HCT116 (cell line): Measurements from ENCODE around the gene NARF. TPM values are rescaled to one million over a fixed set of nuclear protein-coding genes. Genes with fewer than 3 reads are reported as not detected.

Experiments used
- ATAC-seq: fragments of 200-7000 bp; cut with Tn5 transposase; 2 replicates; pipeline ENCODE4 v1.9.1; 2020; ENCODE audit warnings: mild to moderate bottlenecking, moderate library complexity
- BruUV-seq: library from RNA; stranded (reverse); fragments of 400-500 nt; replicated peaks from 2 replicates; lab custom pipeline; 2021; lab: Mats Ljungman, UMichigan
- CTCF ChIA-PET: fragments of 300-600 bp; sonication (Branson Sonifier 250); formaldehyde crosslinking; loops from one replicate; lab custom pipeline; 2021; ENCODE audit warnings: antibody characterized with exemption; lab: Charles Lee
- POLR2A ChIA-PET: fragments of 300-600, 350-600 bp; sonication (Branson Sonifier 250); formaldehyde crosslinking; loops from one replicate; lab custom pipeline; 2021; ENCODE audit warnings: antibody characterized with exemption; lab: Charles Lee
- RAD21 ChIA-PET, 2 experiments: fragments of 300-600 bp; sonication (Branson Sonifier 250); formaldehyde crosslinking; loops; one replicate each; lab custom pipeline; 2023; ENCODE audit warnings: low total read pairs in 2 of 2; ENCODE audit not compliant: uncharacterized antibody in 2 of 2, unreplicated experiment in 2 of 2, low non-redundant PET in 1 of 2; lab: Charles Lee
- DNase-seq: peaks from one replicate; pipeline ENCODE4 v3.0.0-alpha.2; 2010; ENCODE audit warnings: low read depth, low spot score
- H2AFZ ChIP-seq: fragments of 200-600 bp; shearing (Covaris generic), sonication (generic); 2 replicates; pipeline ENCODE4 v1.6.1; 2017; ENCODE audit warnings: low read depth, mixed run types, mixed read lengths, antibody characterized with exemption, low read length; ENCODE audit not compliant: poor library complexity, severe bottlenecking
- H3K27ac ChIP-seq: 2 replicates; pipeline ENCODE4 v1.5.1; 2012; ENCODE audit warnings: low read depth, low read length
- H3K27me3 ChIP-seq: fragments of 200-600 bp; sonication (generic); 2 replicates; pipeline ENCODE4 v1.6.1; 2016; ENCODE audit warnings: mixed run types, low read length, mixed read lengths; ENCODE audit not compliant: insufficient read depth
- H3K36me3 ChIP-seq, 2 experiments: fragments of 200-500 bp in 1 of 2; fragments of 200-600 bp in 1 of 2; sonication (Bioruptor generic) in 1 of 2; sonication (generic) in 1 of 2; 2 replicates each; pipeline versions ENCODE4 v1.5.1 to v1.6.1; 2014 to 2016; ENCODE audit warnings: low read length in 2 of 2, inconsistent platforms in 1 of 2, mixed read lengths in 1 of 2, mixed run types in 1 of 2; ENCODE audit not compliant: insufficient read depth in 2 of 2, control insufficient read depth in 1 of 2
- H3K4me1 ChIP-seq, 2 experiments: fragments of 200-600 bp in 1 of 2; sonication (generic) in 1 of 2; 2 replicates each; pipeline versions ENCODE4 v1.5.1 to v1.6.1; 2012 to 2017; ENCODE audit warnings: low read length in 2 of 2, inconsistent platforms in 1 of 2, mild to moderate bottlenecking in 1 of 2, mixed read lengths in 1 of 2, mixed run types in 1 of 2, moderate library complexity in 1 of 2; ENCODE audit not compliant: insufficient read depth in 2 of 2, control insufficient read depth in 1 of 2
- H3K4me2 ChIP-seq: fragments of 200-600 bp; sonication (generic); 2 replicates; pipeline ENCODE4 v1.6.1; 2017; ENCODE audit warnings: mixed run types, low read length, mixed read lengths
- H3K4me3 ChIP-seq, 2 experiments: fragments of 200-600 bp in 1 of 2; sonication (generic) in 1 of 2; replicated peaks in 1 of 2; 2 replicates each; pipeline ENCODE4 v1.5.1; 2011 to 2016; ENCODE audit warnings: low read length in 2 of 2, control low read depth in 1 of 2, low read depth in 1 of 2, mild to moderate bottlenecking in 1 of 2, mixed read lengths in 1 of 2, mixed run types in 1 of 2
- H3K79me2 ChIP-seq: fragments of 200-600 bp; sonication (generic); 2 replicates; pipeline ENCODE4 v1.6.1; 2017; ENCODE audit warnings: mild to moderate bottlenecking, mixed run types, low read length, moderate library complexity, mixed read lengths; ENCODE audit not compliant: insufficient read depth
- H3K9ac ChIP-seq: fragments of 200-600 bp; sonication (generic); 2 replicates; pipeline ENCODE4 v1.6.1; 2016; ENCODE audit warnings: low read length, mixed read lengths
- H3K9me2 ChIP-seq: fragments of 200-600 bp; sonication (generic), shearing (Covaris generic); 2 replicates; pipeline ENCODE4 v1.6.1; 2017; ENCODE audit warnings: mixed run types, mild to moderate bottlenecking, moderate library complexity; ENCODE audit not compliant: insufficient read depth
- H3K9me3 ChIP-seq, 2 experiments: fragments of 200-500 bp in 1 of 2; fragments of 200-600 bp in 1 of 2; sonication (Bioruptor generic) in 1 of 2; sonication (generic) in 1 of 2; 2 replicates each; pipeline ENCODE4 v1.6.1; 2014 to 2017; ENCODE audit warnings: low read length in 2 of 2, mixed read lengths in 2 of 2, inconsistent platforms in 1 of 2, low read depth in 1 of 2, mild to moderate bottlenecking in 1 of 2, mixed run types in 1 of 2, moderate library complexity in 1 of 2; ENCODE audit not compliant: control insufficient read depth in 1 of 2, insufficient read depth in 1 of 2
- H4K20me1 ChIP-seq: fragments of 200-600 bp; sonication (generic), shearing (Covaris generic); 2 replicates; pipeline ENCODE4 v1.6.1; 2017; ENCODE audit warnings: mixed run types, mild to moderate bottlenecking, moderate library complexity; ENCODE audit not compliant: insufficient read depth
- CEBPB ChIP-seq: IDR thresholded peaks from 2 replicates; pipeline ENCODE4 v1.6.1; 2012; ENCODE audit warnings: low read depth
- EGR1 ChIP-seq: IDR thresholded peaks from 2 replicates; pipeline ENCODE4 v1.6.1; 2012; ENCODE audit warnings: low read depth
- ELF1 ChIP-seq: IDR thresholded peaks from 2 replicates; pipeline ENCODE4 v1.6.1; 2012; ENCODE audit warnings: low read depth, borderline replicate concordance
- EZH2phosphoT487 ChIP-seq: fragments of 200-600 bp; IDR thresholded peaks from 2 replicates; pipeline ENCODE4 v1.6.1; 2018; ENCODE audit warnings: antibody characterized with exemption, borderline replicate concordance
- FOSL1 ChIP-seq: IDR thresholded peaks from 2 replicates; pipeline ENCODE4 v1.6.1; 2012; ENCODE audit warnings: low read depth
- SP1 ChIP-seq: IDR thresholded peaks from 2 replicates; pipeline ENCODE4 v1.6.1; 2012; ENCODE audit warnings: low read depth
- SRF ChIP-seq: IDR thresholded peaks from 2 replicates; pipeline ENCODE4 v1.6.1; 2012; ENCODE audit warnings: low read depth
- ZFX ChIP-seq: fragments of 450-650 bp; IDR thresholded peaks from 2 replicates; pipeline ENCODE4 v1.6.1; 2017
- ZNF274 ChIP-seq: fragments of 200-500 bp; sonication (Bioruptor generic); IDR thresholded peaks from 2 replicates; pipeline ENCODE4 v1.6.1; 2014; ENCODE audit warnings: mild to moderate bottlenecking, low read depth, low read length, inconsistent platforms
- intact Hi-C: fragments of 100-400 bp; cut with micrococcal nuclease; formaldehyde crosslinking; loops from 2 replicates; pipeline ENCODE4 v1.10.0; 2022
- total RNA-seq: library from RNA; stranded (reverse); gene quantifications from one replicate; pipeline ENCODE4 v1.2.1, GENCODE V29; 2021; ENCODE audit not compliant: unreplicated experiment
- TF ChIP-seq, protein P1 (sequence below): IDR thresholded peaks from 2 replicates; pipeline ENCODE4 v1.6.1; 2011; ENCODE audit warnings: mild to moderate bottlenecking, low read length, moderate library complexity; ENCODE audit not compliant: insufficient replicate concordance; ENCODE audit errors: extremely low read depth
- TF ChIP-seq, protein P2 (sequence below), 3 experiments: fragments of 200-600 bp in 1 of 3; sonication (generic) in 1 of 3; IDR thresholded peaks in 2 of 3; conservative IDR thresholded peaks in 1 of 3; 2 replicates each; pipeline ENCODE4 v1.5.1; 2012 to 2017; ENCODE audit warnings: low read depth in 2 of 3, low read length in 2 of 3, antibody characterized with exemption in 1 of 3, borderline replicate concordance in 1 of 3, control low read depth in 1 of 3, mild to moderate bottlenecking in 1 of 3, mixed read lengths in 1 of 3, mixed run types in 1 of 3, moderate library complexity in 1 of 3; ENCODE audit not compliant: insufficient read depth in 1 of 3
- TF ChIP-seq, protein P3 (sequence below): IDR thresholded peaks from 2 replicates; pipeline ENCODE4 v1.6.1; 2012
- TF ChIP-seq, protein P4 (sequence below): IDR thresholded peaks from 2 replicates; pipeline ENCODE4 v1.6.1; 2012; ENCODE audit warnings: low read depth

The NARF gene
- total RNA-seq, 1 experiment from 2014 or later = 91.8 TPM

DNA sequence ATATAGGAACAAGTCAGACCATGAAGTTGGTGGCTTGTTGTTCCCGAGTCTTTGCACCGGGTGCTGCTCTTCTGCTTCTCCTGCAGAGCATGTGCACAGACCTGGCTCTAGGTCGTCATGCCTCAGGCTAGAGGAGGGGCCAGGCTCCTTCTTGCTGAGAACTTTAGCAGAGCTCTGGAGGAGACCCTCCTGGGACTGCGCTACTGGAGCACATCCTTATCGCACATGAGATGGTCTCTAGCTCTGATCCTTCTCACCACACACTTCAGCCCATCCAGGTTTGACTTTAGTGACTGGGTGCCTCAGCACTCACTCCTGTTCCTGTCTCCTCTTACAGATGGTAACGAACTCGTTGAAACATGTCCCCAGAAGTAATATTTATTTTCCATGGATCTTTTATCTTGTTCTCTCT is 75.9 kb downstream of the NARF start:
- no TSS peak for BruUV-seq
- H3K9me3 ChIP-seq = no peaks in the 10 kb centered on the region
- H3K4me1 ChIP-seq = peaks cover 54 to 81% of the 10 kb centered on the region in 2 experiments
- RAD21 ChIA-PET = no interaction called here
- no peak overlapping the region for H3K4me2 ChIP-seq
- ATAC-seq = peak; percentile 43
- no peak overlapping the region for H3K27ac ChIP-seq
- POLR2A ChIA-PET = no interaction called here
- no peaks in the 10 kb centered on the region for H3K27me3 ChIP-seq
- peaks cover 45% of the 10 kb centered on the region; the same call in 1 of the 2 replicates for H4K20me1 ChIP-seq
- no peak overlapping the region for H2AFZ ChIP-seq
- peaks cover 100% of the 10 kb centered on the region for H3K79me2 ChIP-seq
- DNase-seq = no peak
- intact Hi-C loops = no loop called here
- H3K36me3 ChIP-seq = no peaks in the 10 kb centered on the region; a peak in 1 of 4 replicates
- CTCF ChIA-PET = interaction anchor here (0.8 to 4.3 kb wide), 3 partner anchors 17 to 233 kb away, joined by 3 to 15 read pairs (median 4); no protein-coding TSS in a partner anchor
- H3K9me2 ChIP-seq = no peaks in the 10 kb centered on the region
- H3K9ac ChIP-seq = no peak overlapping the region
- TF ChIP-seq FOSL1 (no peak), ZNF274 (no peak), ELF1 (no peak), ZFX (no peak), SRF (no peak), EZH2phosphoT487 (no peak), SP1 (no peak), EGR1 (no peak), CEBPB (no peak)
- TF ChIP-seq, protein P1, sequence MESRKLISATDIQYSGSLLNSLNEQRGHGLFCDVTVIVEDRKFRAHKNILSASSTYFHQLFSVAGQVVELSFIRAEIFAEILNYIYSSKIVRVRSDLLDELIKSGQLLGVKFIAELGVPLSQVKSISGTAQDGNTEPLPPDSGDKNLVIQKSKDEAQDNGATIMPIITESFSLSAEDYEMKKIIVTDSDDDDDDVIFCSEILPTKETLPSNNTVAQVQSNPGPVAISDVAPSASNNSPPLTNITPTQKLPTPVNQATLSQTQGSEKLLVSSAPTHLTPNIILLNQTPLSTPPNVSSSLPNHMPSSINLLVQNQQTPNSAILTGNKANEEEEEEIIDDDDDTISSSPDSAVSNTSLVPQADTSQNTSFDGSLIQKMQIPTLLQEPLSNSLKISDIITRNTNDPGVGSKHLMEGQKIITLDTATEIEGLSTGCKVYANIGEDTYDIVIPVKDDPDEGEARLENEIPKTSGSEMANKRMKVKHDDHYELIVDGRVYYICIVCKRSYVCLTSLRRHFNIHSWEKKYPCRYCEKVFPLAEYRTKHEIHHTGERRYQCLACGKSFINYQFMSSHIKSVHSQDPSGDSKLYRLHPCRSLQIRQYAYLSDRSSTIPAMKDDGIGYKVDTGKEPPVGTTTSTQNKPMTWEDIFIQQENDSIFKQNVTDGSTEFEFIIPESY = no peak
- TF ChIP-seq, protein P2, sequence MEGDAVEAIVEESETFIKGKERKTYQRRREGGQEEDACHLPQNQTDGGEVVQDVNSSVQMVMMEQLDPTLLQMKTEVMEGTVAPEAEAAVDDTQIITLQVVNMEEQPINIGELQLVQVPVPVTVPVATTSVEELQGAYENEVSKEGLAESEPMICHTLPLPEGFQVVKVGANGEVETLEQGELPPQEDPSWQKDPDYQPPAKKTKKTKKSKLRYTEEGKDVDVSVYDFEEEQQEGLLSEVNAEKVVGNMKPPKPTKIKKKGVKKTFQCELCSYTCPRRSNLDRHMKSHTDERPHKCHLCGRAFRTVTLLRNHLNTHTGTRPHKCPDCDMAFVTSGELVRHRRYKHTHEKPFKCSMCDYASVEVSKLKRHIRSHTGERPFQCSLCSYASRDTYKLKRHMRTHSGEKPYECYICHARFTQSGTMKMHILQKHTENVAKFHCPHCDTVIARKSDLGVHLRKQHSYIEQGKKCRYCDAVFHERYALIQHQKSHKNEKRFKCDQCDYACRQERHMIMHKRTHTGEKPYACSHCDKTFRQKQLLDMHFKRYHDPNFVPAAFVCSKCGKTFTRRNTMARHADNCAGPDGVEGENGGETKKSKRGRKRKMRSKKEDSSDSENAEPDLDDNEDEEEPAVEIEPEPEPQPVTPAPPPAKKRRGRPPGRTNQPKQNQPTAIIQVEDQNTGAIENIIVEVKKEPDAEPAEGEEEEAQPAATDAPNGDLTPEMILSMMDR (IDR thresholded peaks at IDR 0.05 in 2 of 3, conservative IDR thresholded peaks at IDR 0.05 in 1 of 3; ENCODE audit: borderline replicate concordance in 1 of 3, insufficient read depth in 1 of 3, low read depth in 2 of 3, low read length in 2 of 3) = no peak
- TF ChIP-seq, protein P3, sequence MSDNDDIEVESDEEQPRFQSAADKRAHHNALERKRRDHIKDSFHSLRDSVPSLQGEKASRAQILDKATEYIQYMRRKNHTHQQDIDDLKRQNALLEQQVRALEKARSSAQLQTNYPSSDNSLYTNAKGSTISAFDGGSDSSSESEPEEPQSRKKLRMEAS = no peak
- TF ChIP-seq, protein P4, sequence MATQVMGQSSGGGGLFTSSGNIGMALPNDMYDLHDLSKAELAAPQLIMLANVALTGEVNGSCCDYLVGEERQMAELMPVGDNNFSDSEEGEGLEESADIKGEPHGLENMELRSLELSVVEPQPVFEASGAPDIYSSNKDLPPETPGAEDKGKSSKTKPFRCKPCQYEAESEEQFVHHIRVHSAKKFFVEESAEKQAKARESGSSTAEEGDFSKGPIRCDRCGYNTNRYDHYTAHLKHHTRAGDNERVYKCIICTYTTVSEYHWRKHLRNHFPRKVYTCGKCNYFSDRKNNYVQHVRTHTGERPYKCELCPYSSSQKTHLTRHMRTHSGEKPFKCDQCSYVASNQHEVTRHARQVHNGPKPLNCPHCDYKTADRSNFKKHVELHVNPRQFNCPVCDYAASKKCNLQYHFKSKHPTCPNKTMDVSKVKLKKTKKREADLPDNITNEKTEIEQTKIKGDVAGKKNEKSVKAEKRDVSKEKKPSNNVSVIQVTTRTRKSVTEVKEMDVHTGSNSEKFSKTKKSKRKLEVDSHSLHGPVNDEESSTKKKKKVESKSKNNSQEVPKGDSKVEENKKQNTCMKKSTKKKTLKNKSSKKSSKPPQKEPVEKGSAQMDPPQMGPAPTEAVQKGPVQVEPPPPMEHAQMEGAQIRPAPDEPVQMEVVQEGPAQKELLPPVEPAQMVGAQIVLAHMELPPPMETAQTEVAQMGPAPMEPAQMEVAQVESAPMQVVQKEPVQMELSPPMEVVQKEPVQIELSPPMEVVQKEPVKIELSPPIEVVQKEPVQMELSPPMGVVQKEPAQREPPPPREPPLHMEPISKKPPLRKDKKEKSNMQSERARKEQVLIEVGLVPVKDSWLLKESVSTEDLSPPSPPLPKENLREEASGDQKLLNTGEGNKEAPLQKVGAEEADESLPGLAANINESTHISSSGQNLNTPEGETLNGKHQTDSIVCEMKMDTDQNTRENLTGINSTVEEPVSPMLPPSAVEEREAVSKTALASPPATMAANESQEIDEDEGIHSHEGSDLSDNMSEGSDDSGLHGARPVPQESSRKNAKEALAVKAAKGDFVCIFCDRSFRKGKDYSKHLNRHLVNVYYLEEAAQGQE = no peak
- H3K4me3 ChIP-seq = no peak overlapping the region
